Right lobe of liver (tissue), 6 donors: ENCODE data around the gene CCT4. TPM values are rescaled to one million over a fixed set of nuclear protein-coding genes. Genes with fewer than 3 reads are reported as not detected.

Experiments used
- ATAC-seq, 4 donors: fragments of 200-7000 bp; cut with Tn5 transposase; one replicate each; pipeline ENCODE4 v1.9.1; 2020; ENCODE audit warnings: mild to moderate bottlenecking in 4 of 4, moderate library complexity in 4 of 4
- DNase-seq, 3 donors: peaks; one replicate each; pipeline ENCODE4 v3.0.0-alpha.2; 2020
- H3K27ac ChIP-seq, 3 donors: fragments of 200-600 bp; one replicate each; pipeline ENCODE4 v1.8.0; 2022
- H3K27me3 ChIP-seq, 2 donors: fragments of 200-600 bp; one replicate each; pipeline ENCODE4 v1.8.0; 2022
- H3K36me3 ChIP-seq, 4 donors: fragments of 200-600 bp; sonication (generic) in 1 of 4; one replicate each; pipeline versions ENCODE4 v1.5.1 to v1.8.0; 2017 to 2022; ENCODE audit warnings: control low read depth in 1 of 4
- H3K4me1 ChIP-seq, 4 donors: fragments of 200-600 bp; sonication (generic) in 1 of 4; one replicate each; pipeline versions ENCODE4 v1.5.1 to v1.8.0; 2017 to 2022; ENCODE audit warnings: control low read depth in 1 of 4
- H3K4me3 ChIP-seq, 3 donors: fragments of 200-600 bp; one replicate each; pipeline ENCODE4 v1.8.0; 2022
- H3K9me3 ChIP-seq, 4 donors: fragments of 200-600 bp; sonication (generic) in 1 of 4; one replicate each; pipeline versions ENCODE4 v1.5.1 to v1.8.0; 2017 to 2022; ENCODE audit warnings: control low read depth in 1 of 4
- CTCF ChIP-seq, 4 donors: fragments of 200-600 bp in 3 of 4; fragments of 450-650 bp in 1 of 4; IDR thresholded peaks; one replicate each; pipeline versions ENCODE4 v1.5.1 to v1.8.0; 2016 to 2022; ENCODE audit warnings: antibody characterized with exemption in 4 of 4, mild to moderate bottlenecking in 2 of 4
- POLR2A ChIP-seq: fragments of 450-650 bp; IDR thresholded peaks from one replicate; pipeline ENCODE4 v1.6.1; 2017; ENCODE audit warnings: antibody characterized with exemption, mild to moderate bottlenecking
- WGBS: methylation state at CpG from one replicate; pipeline ENCODE4 v1.1.6; 2018; ENCODE audit warnings: low coverage, low lambda C conversion rate; ENCODE audit not compliant: insufficient coverage; ENCODE audit errors: missing lambda C conversion rate; 5-methylcytosine and 5-hydroxymethylcytosine counted together
- intact Hi-C, 2 donors: fragments of 100-400 bp; cut with DNase I; formaldehyde crosslinking; loops; one replicate each; pipeline versions ENCODE4 v1.11.2 to v1.14.1; 2022
- total RNA-seq, 6 experiments: library from RNA; depleted of rRNA in 2 of 6; stranded (reverse); fragments of >200 nt in 2 of 6; fragmentation: NEBNext Ultra II Directional in 3 of 6; extraction: Animal tissue kit (Norgen Biotek cat#: 25700) in 3 of 6; gene quantifications; one replicate each; pipeline versions ENCODE4 v1.1.0 to v1.2.4, GENCODE V29; 2016 to 2023
- donor health status: DM: no; HTN: yes; CAD: no.
- donor health status: DM: no; HTN: no; CAD: no.
- donor health status: DM: no; HTN: no; CAD: no.
- donor health status: DM: no; HTN: yes; CAD: no.
- donor health status: DM: no; HTN: yes; CAD: no.

The CCT4 gene
- total RNA-seq, 6 experiments from 2014 or later: 46.0 to 72.2 (median 53.1) TPM

GRCh38 chr2:61911510-61911909, 23.1 kb upstream of the CCT4 start:
- intact Hi-C loops: loop anchor here in 1 of 2 donors (10.0 kb wide), 1 partner anchor 503 kb away; no protein-coding TSS in a partner anchor
- ATAC-seq (peak in 3 of 4 donors; percentile 27 to 37 (median 30)), DNase-seq (no peak)
- no peak overlapping the region for H3K4me3 ChIP-seq
- TF ChIP-seq POLR2A (no peak), CTCF (IDR thresholded peaks at IDR 0.05) (peak in 2 of 4 donors; percentile 5 to 28)
- H3K27ac ChIP-seq: no peak overlapping the region
- peaks cover 0 to 18% (median 0%) of the 10 kb centered on the region in 4 donors for H3K4me1 ChIP-seq
- WGBS: 82% methylated on average over 2 of the region's 4 CpGs
- H3K27me3 ChIP-seq: no peaks in the 10 kb centered on the region
- no peaks in the 10 kb centered on the region for H3K36me3 ChIP-seq
- H3K9me3 ChIP-seq: no peaks in the 10 kb centered on the region

GRCh38 chr2:61910603-61911002, 22.1 kb upstream of the CCT4 start:
- H3K4me1 ChIP-seq: peaks cover 0 to 23% (median 0%) of the 10 kb centered on the region in 4 donors
- no peak overlapping the region for H3K27ac ChIP-seq
- WGBS: 68% methylated on average over 9 of the region's 9 CpGs
- no peak for DNase-seq
- intact Hi-C loops: loop anchor here in 1 of 2 donors (10.0 kb wide), 1 partner anchor 504 kb away; no protein-coding TSS in a partner anchor
- no peak overlapping the region for H3K4me3 ChIP-seq
- H3K27me3 ChIP-seq: no peaks in the 10 kb centered on the region
- TF ChIP-seq CTCF (IDR thresholded peaks at IDR 0.05) (peak; percentile 20 to 39 (median 28)), POLR2A (no peak)
- peak; percentile 37 to 52 (median 38) for ATAC-seq
- no peaks in the 10 kb centered on the region for H3K9me3 ChIP-seq
- H3K36me3 ChIP-seq: no peaks in the 10 kb centered on the region

DNA sequence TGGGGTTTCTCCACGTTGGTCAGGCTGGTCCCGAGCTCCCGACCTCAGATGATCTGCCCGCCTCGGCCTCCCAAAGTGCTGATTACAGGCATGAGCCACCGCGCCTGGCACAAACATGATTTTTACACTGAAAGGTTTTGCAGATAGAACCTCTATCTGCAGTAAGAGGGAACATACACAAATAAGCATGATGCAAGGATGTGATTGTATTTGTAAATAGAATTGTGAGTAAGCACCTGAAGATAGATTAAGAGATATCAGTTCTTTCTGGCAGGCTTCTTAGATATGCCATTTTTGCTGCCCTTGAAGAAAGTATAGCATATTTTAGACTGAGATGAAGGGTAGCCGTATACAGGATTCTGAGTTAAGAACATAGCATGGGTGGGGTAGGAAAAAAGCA, 20.7 kb upstream of the CCT4 start:
- ATAC-seq (no peak), DNase-seq (no peak)
- no peaks in the 10 kb centered on the region for H3K27me3 ChIP-seq
- H3K36me3 ChIP-seq: no peaks in the 10 kb centered on the region
- H3K27ac ChIP-seq: no peak overlapping the region
- H3K4me1 ChIP-seq: peaks cover 0 to 23% (median 0%) of the 10 kb centered on the region in 4 donors
- H3K4me3 ChIP-seq: no peak overlapping the region
- intact Hi-C loops: no loop called here
- WGBS: 93% methylated on average over 8 of the region's 8 CpGs
- no peaks in the 10 kb centered on the region for H3K9me3 ChIP-seq
- TF ChIP-seq POLR2A (no peak), CTCF (IDR thresholded peaks at IDR 0.05) (no peak)

GRCh38 chr2:61906186-61906470, 17.7 kb upstream of the CCT4 start:
- no peaks in the 10 kb centered on the region for H3K27me3 ChIP-seq
- H3K4me1 ChIP-seq: peaks cover 0 to 23% (median 0%) of the 10 kb centered on the region in 4 donors
- intact Hi-C loops: no loop called here
- H3K27ac ChIP-seq: peak overlapping the region in 2 of 3 donors; percentile 11 to 42
- peak overlapping the region; percentile 68 to 77 (median 76) for H3K4me3 ChIP-seq
- WGBS: under 1% methylated on average over 6 of the region's 6 CpGs
- DNase-seq: no peak
- no peak for TF ChIP-seq CTCF (IDR thresholded peaks at IDR 0.05)
- no peak for TF ChIP-seq POLR2A
- H3K9me3 ChIP-seq: no peaks in the 10 kb centered on the region
- ATAC-seq: peak; percentile 4 to 24 (median 17)
- no peaks in the 10 kb centered on the region for H3K36me3 ChIP-seq
